Upper lobe of left lung (tissue), 4 donors: ENCODE measurements around the gene SGSH.

Source experiments
- EP300 ChIP-seq, 4 donors: sonication (generic); formaldehyde crosslinking; IDR thresholded peaks; one replicate each; pipeline ENCODE4 v1.5.1; 2017; ENCODE audit warnings: antibody characterized with exemption in 4 of 4, control low read depth in 2 of 4
- POLR2A ChIP-seq, 4 donors: fragments of 450-650 bp; IDR thresholded peaks; one replicate each; pipeline ENCODE4 v1.5.1; 2016 to 2017; ENCODE audit warnings: antibody characterized with exemption in 4 of 4, mild to moderate bottlenecking in 2 of 4
- POLR2AphosphoS5 ChIP-seq, 2 donors: sonication (generic); formaldehyde crosslinking; IDR thresholded peaks; one replicate each; pipeline ENCODE4 v1.5.1; 2017; ENCODE audit warnings: antibody characterized with exemption in 2 of 2
- TF ChIP-seq, protein P1 (sequence below), 6 experiments: fragments of 450-650 bp in 4 of 6; fragments of 200-600 bp in 2 of 6; sonication (generic) in 2 of 6; IDR thresholded peaks; one replicate each; pipeline ENCODE4 v1.5.1; 2016 to 2019; ENCODE audit warnings: antibody characterized with exemption in 6 of 6

DNA sequence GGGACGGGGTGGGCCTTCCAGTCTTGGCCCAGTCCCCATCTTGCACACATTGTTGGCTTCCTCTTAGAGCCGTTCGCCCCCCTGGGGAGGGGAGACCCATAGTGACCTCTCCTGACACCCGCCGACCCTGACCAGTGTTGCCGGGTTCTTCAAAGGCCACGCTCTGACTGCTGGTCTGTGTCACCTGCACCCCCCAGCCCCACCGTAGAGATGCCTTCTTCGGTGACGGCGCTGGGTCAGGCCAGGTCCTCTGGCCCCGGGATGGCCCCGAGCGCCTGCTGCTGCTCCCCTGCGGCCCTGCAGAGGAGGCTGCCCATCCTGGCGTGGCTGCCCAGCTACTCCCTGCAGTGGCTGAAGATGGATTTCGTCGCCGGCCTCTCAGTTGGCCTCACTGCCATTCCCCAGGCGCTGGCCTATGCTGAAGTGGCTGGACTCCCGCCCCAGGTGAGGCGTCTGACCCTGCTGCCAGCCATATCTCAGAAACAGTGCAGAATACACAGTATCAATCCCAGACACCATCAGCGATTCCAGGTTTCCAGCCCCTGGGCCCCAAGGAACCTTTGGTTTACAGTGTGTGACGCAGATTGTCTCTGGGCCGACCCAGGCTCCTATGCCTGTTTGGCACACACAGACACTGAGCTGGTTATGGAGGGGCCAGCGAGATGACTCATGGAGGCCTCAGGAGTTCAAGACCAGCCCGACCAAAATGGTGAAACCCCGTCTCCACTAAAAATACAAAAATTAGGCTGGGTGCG, 1.4 kb upstream of the SGSH start:
- TF ChIP-seq POLR2AphosphoS5 (IDR thresholded peaks at IDR 0.05), result no peak
- TF ChIP-seq, protein P1, sequence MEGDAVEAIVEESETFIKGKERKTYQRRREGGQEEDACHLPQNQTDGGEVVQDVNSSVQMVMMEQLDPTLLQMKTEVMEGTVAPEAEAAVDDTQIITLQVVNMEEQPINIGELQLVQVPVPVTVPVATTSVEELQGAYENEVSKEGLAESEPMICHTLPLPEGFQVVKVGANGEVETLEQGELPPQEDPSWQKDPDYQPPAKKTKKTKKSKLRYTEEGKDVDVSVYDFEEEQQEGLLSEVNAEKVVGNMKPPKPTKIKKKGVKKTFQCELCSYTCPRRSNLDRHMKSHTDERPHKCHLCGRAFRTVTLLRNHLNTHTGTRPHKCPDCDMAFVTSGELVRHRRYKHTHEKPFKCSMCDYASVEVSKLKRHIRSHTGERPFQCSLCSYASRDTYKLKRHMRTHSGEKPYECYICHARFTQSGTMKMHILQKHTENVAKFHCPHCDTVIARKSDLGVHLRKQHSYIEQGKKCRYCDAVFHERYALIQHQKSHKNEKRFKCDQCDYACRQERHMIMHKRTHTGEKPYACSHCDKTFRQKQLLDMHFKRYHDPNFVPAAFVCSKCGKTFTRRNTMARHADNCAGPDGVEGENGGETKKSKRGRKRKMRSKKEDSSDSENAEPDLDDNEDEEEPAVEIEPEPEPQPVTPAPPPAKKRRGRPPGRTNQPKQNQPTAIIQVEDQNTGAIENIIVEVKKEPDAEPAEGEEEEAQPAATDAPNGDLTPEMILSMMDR (IDR thresholded peaks at IDR 0.05), result no peak
- TF ChIP-seq POLR2A (IDR thresholded peaks at IDR 0.05), result no peak
- TF ChIP-seq EP300 (IDR thresholded peaks at IDR 0.05), result no peak
